Adrenal gland (tissue), 5 donors: ENCODE measurements around the gene ZEB1.

Experiments
- CTCF ChIP-seq, 6 experiments: fragments of 450-650 bp in 4 of 6; fragments of 200-600 bp in 2 of 6; sonication (generic) in 1 of 6; IDR thresholded peaks; 1 replicate in 5 of 6; 2 replicates in 1 of 6; pipeline versions ENCODE4 v1.5.1 to v1.8.0; 2016 to 2021; ENCODE audit warnings: antibody characterized with exemption in 6 of 6, mild to moderate bottlenecking in 2 of 6, moderate library complexity in 1 of 6
- POLR2A ChIP-seq, 2 donors: fragments of 450-650 bp; IDR thresholded peaks; one replicate each; pipeline ENCODE4 v1.6.1; 2017; ENCODE audit warnings: antibody characterized with exemption in 2 of 2, mild to moderate bottlenecking in 2 of 2, moderate library complexity in 1 of 2
- donor health status: DM: no; HTN: no; CAD: no.

DNA sequence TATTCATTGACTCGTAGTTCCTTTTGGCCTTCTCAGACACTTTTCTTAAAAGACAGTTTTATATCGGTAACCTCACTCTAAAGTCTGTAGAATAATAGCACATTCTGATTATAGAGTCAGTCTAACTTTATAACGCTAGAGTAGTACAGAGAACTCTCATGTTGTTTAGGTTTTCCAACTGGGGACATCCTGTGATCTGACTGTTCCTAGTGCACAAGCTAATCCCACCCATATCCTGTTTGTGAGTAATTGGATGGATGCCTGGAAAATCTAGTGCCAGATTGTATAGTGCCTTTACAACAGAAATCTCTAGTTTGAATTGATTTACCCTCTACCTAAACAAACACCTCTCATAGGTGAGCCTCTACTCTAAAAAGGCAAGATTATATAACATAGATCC lies 107.4 kb downstream of the ZEB1 start:
- TF ChIP-seq CTCF (IDR thresholded peaks at IDR 0.05) = no peak
- TF ChIP-seq POLR2A (IDR thresholded peaks at IDR 0.05) = no peak
